PC-3 (cell line): ENCODE data around the gene EIF4E2. TPM values are rescaled to one million over a fixed set of nuclear protein-coding genes. Genes with fewer than 3 reads are reported as not detected.

Source experiments
- ATAC-seq: fragments of 200-7000 bp; cut with Tn5 transposase; 2 replicates; pipeline ENCODE4 v1.9.1; 2020; ENCODE audit warnings: mild to moderate bottlenecking, moderate library complexity
- Bru-seq: library from RNA; stranded (reverse); fragments of 400-500 nt; gene quantifications from one replicate; lab custom pipeline; 2021; lab: Mats Ljungman, UMichigan
- BruChase-seq, 2 experiments: library from RNA; stranded (reverse); fragments of 400-500 nt; gene quantifications; one replicate each; lab custom pipeline; 2021; lab: Mats Ljungman, UMichigan
- BruUV-seq: library from RNA; stranded (reverse); fragments of 400-500 nt; replicated peaks from 2 replicates; lab custom pipeline; 2021; lab: Mats Ljungman, UMichigan
- CTCF ChIA-PET: fragments of 300-600 bp; sonication (Branson Sonifier 250); formaldehyde crosslinking; loops from one replicate; lab custom pipeline; 2022; ENCODE audit warnings: antibody characterized with exemption; lab: Charles Lee
- POLR2A ChIA-PET: fragments of 300-600 bp; sonication (Branson Sonifier 250); formaldehyde crosslinking; loops from one replicate; lab custom pipeline; 2022; ENCODE audit warnings: antibody characterized with exemption; ENCODE audit not compliant: unreplicated experiment; lab: Charles Lee
- DNase-seq: peaks from one replicate; pipeline ENCODE4 v3.0.0-alpha.2; 2015
- H2AFZ ChIP-seq: fragments of 300-600 bp; sonication (generic); 2 replicates; pipeline ENCODE4 v1.6.0; 2016; ENCODE audit warnings: antibody characterized with exemption, low read length
- H3F3A ChIP-seq: fragments of 300-600 bp; sonication (generic); one replicate; pipeline ENCODE4 v1.6.0; 2017; ENCODE audit warnings: antibody characterized with exemption, low read length, control low read depth, mild to moderate bottlenecking; ENCODE audit not compliant: unreplicated experiment
- H3K27ac ChIP-seq: fragments of 300-600 bp; sonication (generic); 2 replicates; pipeline ENCODE4 v1.5.1; 2016; ENCODE audit warnings: mild to moderate bottlenecking, low read length
- H3K27me3 ChIP-seq: fragments of 300-600 bp; sonication (generic); 2 replicates; pipeline ENCODE4 v1.6.1; 2016; ENCODE audit warnings: low read length, mixed read lengths
- H3K36me3 ChIP-seq: fragments of 300-600 bp; sonication (generic); 2 replicates; pipeline ENCODE4 v1.6.1; 2016; ENCODE audit warnings: low read depth, mixed run types, low read length, mixed read lengths
- H3K4me1 ChIP-seq: fragments of 300-600 bp; sonication (generic); 2 replicates; pipeline ENCODE4 v1.5.1; 2016; ENCODE audit warnings: low read length; ENCODE audit not compliant: insufficient read depth
- H3K4me2 ChIP-seq: fragments of 300-600 bp; sonication (generic); 2 replicates; pipeline ENCODE4 v1.6.0; 2016; ENCODE audit warnings: low read length
- H3K4me3 ChIP-seq: fragments of 300-600 bp; sonication (generic); 2 replicates; pipeline ENCODE4 v1.5.1; 2016; ENCODE audit warnings: mild to moderate bottlenecking, low read length, mixed read lengths
- H3K79me2 ChIP-seq: fragments of 300-600 bp; sonication (generic); 2 replicates; pipeline ENCODE4 v1.6.1; 2017; ENCODE audit warnings: low read length, mixed read lengths
- H3K9ac ChIP-seq: fragments of 300-600 bp; sonication (generic); 2 replicates; pipeline ENCODE4 v1.6.0; 2016; ENCODE audit warnings: mild to moderate bottlenecking, low read length
- H3K9me2 ChIP-seq: fragments of 300-600 bp; sonication (generic); replicated peaks from 2 replicates; pipeline ENCODE4 v1.6.1; 2016; ENCODE audit warnings: mixed run types, low read length, mixed read lengths
- H3K9me3 ChIP-seq: fragments of 300-600 bp; sonication (generic); 2 replicates; pipeline ENCODE4 v1.6.1; 2016; ENCODE audit warnings: low read length, mixed read lengths
- H4K20me1 ChIP-seq: fragments of 300-600 bp; sonication (generic); 2 replicates; pipeline ENCODE4 v1.6.1; 2016; ENCODE audit warnings: low read length, mixed read lengths
- EZH2 ChIP-seq: fragments of 300-600 bp; sonication (generic); IDR thresholded peaks from one replicate; pipeline ENCODE4 v1.6.1; 2017; ENCODE audit warnings: antibody characterized with exemption, mild to moderate bottlenecking, low read length; ENCODE audit not compliant: unreplicated experiment
- EZH2phosphoT487 ChIP-seq: fragments of 300-600 bp; sonication (generic); IDR thresholded peaks from 2 replicates; pipeline ENCODE4 v1.6.1; 2018; ENCODE audit warnings: mild to moderate bottlenecking, antibody characterized with exemption, low read length, borderline replicate concordance
- intact Hi-C: fragments of 100-400 bp; cut with micrococcal nuclease; formaldehyde crosslinking; loops from 2 replicates; pipeline ENCODE4 v1.9.0; 2023
- long read RNA-seq: library from polyadenylated mRNA; unstranded; transcript quantifications from one replicate; pipeline ENCODE4 v2.0.0, GENCODE V29; 2021; ENCODE audit not compliant: unreplicated experiment
- total RNA-seq: library from RNA; depleted of rRNA; stranded (reverse); fragments of >200 nt; gene quantifications from 2 replicates; pipeline ENCODE4 v1.2.3, GENCODE V29; 2014; rRNA removed
- TF ChIP-seq, protein P1 (sequence below): fragments of 300-600 bp; sonication (generic); conservative IDR thresholded peaks from 2 replicates; pipeline ENCODE4 v1.5.1; 2017; ENCODE audit warnings: antibody characterized with exemption, low read depth, mild to moderate bottlenecking, low read length

The EIF4E2 gene, protein sequence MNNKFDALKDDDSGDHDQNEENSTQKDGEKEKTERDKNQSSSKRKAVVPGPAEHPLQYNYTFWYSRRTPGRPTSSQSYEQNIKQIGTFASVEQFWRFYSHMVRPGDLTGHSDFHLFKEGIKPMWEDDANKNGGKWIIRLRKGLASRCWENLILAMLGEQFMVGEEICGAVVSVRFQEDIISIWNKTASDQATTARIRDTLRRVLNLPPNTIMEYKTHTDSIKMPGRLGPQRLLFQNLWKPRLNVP
- total RNA-seq (53.9 and 55.1 TPM in 2 replicates), Bru-seq, nascent RNA (percentile 90 among the genes with signal in this experiment), BruChase-seq, experiment 1, labeled RNA remaining after a 6-hour chase (percentile 92 among the genes with signal in this experiment), BruChase-seq, experiment 2, labeled RNA remaining after a 2-hour chase (percentile 90 among the genes with signal in this experiment)
- long read RNA-seq, transcript EIF4E2-206 (6 exons, 1,014 nt), result minor isoform, 17 of 125 reads
- long read RNA-seq, transcript EIF4E2-201 (7 exons, 1,604 nt), result major isoform, 35 of 125 reads
- long read RNA-seq, transcript EIF4E2-207 (8 exons, 3,525 nt), result minor isoform, 9 of 125 reads
- long read RNA-seq, transcript EIF4E2-202 (7 exons, 3,448 nt), result minor isoform, 34 of 125 reads
- long read RNA-seq, partial matches to known transcripts, result 5 of 125 reads
- long read RNA-seq, other reads (novel, unspliced or antisense), result 24 of 125 reads

DNA sequence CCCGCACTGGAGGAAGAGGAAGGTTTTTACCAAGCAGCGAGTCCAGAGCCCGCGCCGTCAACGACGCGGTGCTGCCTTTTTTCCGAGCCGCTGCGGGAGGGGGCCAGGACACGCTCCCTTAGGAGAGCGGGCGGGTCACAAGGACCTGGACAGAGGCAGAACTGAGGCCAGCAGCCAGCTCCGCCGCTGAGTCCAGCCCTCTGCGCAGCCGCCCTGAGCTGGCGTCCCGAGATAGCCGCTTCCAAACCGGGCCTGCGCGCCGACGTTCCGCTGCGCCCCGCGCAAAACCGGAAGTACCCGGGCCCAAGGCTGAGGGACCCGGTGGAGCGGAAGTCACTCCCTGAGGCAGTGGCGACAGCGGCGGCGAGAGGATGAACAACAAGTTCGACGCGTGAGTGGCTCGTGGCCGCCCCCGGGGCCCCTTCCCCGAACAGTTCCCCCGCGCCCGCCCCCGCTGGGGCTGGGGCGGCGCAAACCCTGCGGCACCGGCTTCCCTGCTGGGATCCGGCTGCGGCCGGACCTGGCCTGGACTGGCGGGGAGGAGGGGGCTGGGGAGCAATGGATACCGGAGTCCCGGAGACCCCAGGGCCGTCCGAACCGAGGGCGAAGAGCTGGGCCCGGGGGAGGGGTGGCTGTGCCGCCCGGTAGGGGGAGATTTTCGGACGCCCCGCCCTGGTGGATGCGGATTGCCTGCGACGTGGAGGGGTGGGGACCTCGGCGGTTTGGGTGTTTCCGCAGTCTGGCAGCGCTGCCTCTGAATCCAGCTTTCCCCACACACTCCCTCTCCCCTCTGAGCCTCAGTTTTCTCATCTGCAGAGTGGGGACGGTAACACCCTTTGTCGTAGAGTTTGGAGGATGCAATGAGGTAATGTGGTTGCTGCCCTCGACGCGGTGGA lies at the start of gene EIF4E2, which contains the start of gene TIGD1:
EIF4E2 (plus strand) TSS at position 336 of the 896 bp plus-strand sequence; CDS start at position 372, 36 bp downstream.
TIGD1 (minus strand) TSS at position 204 of the 896 bp plus-strand sequence. CDS start 675 bp downstream, outside the sequence.
- H3K9me3 ChIP-seq, result no peaks in the 10 kb centered on the region
- no peaks in the 10 kb centered on the region for H3K27me3 ChIP-seq
- ATAC-seq, result peak; percentile 97
- ChIA-PET POLR2A (interaction anchor here (0.5 to 1.4 kb wide), 4 partner anchors 17 to 97 kb away, joined by 5 to 11 read pairs (median 8); no protein-coding TSS in a partner anchor), CTCF (interaction anchor here (0.6 to 1.0 kb wide), 2 partner anchors 61 to 173 kb away, joined by 3 read pairs; no protein-coding TSS in a partner anchor)
- TF ChIP-seq EZH2phosphoT487 (peak; percentile 55; the same call in 1 of the 2 replicates), EZH2 (no peak)
- TF ChIP-seq, protein P1, sequence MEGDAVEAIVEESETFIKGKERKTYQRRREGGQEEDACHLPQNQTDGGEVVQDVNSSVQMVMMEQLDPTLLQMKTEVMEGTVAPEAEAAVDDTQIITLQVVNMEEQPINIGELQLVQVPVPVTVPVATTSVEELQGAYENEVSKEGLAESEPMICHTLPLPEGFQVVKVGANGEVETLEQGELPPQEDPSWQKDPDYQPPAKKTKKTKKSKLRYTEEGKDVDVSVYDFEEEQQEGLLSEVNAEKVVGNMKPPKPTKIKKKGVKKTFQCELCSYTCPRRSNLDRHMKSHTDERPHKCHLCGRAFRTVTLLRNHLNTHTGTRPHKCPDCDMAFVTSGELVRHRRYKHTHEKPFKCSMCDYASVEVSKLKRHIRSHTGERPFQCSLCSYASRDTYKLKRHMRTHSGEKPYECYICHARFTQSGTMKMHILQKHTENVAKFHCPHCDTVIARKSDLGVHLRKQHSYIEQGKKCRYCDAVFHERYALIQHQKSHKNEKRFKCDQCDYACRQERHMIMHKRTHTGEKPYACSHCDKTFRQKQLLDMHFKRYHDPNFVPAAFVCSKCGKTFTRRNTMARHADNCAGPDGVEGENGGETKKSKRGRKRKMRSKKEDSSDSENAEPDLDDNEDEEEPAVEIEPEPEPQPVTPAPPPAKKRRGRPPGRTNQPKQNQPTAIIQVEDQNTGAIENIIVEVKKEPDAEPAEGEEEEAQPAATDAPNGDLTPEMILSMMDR, result no peak
- peaks cover 18% of the 10 kb centered on the region; the same call in 1 of the 2 replicates for H4K20me1 ChIP-seq
- H3K4me1 ChIP-seq, result peaks cover 7% of the 10 kb centered on the region
- H2AFZ ChIP-seq, result peak within 1 kb of the TSS; percentile 84
- no TSS peak for BruUV-seq
- DNase-seq, result peak; percentile 91
- H3F3A ChIP-seq, result no peaks in the 10 kb centered on the region
- H3K4me2 ChIP-seq, result peak within 1 kb of the TSS; percentile 100
- H3K9ac ChIP-seq, result peak within 1 kb of the TSS; percentile 97
- peaks cover 12% of the 10 kb centered on the region for H3K36me3 ChIP-seq
- H3K4me3 ChIP-seq, result peak within 1 kb of the TSS; percentile 89
- peaks cover 83% of the 10 kb centered on the region for H3K79me2 ChIP-seq
- intact Hi-C loops, result loop anchor here (2.0 kb wide), 1 partner anchor 38 kb away; no protein-coding TSS in a partner anchor
- no peaks in the 10 kb centered on the region for H3K9me2 ChIP-seq
- peak within 1 kb of the TSS; percentile 90 for H3K27ac ChIP-seq

DNA sequence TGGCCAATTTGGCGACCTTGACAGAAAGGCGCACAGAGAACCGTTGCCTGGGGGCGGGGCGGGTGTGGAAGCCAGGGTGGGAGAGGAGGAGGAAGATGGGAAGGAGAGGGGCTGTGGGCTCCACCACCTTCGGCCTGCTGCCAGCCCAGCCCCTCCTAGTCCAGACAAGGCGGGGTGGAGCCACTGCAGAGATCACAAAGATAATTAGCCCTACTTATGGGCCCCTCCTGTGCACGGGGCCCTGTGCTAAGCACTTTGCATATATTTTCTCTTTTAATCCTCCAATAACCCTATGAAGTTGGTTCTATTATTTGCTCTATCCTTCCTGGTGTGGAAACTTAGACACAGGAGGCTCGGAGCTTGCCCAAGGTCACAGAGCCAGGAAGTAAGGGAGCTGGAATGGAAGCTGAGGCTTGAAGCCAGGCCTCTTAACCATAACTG lies 49.1 kb upstream of the EIF4E2 start:
- no peak overlapping the region for H2AFZ ChIP-seq
- no peak for TF ChIP-seq EZH2
- TF ChIP-seq, protein P1, result no peak
- TF ChIP-seq EZH2phosphoT487, result no peak
- no peak overlapping the region for H3K4me2 ChIP-seq
- H3K36me3 ChIP-seq, result no peaks in the 10 kb centered on the region
- no peaks in the 10 kb centered on the region for H3K9me3 ChIP-seq
- ChIA-PET POLR2A (no interaction called here), CTCF (no interaction called here)
- ATAC-seq (no peak), DNase-seq (no peak)
- no peak overlapping the region for H3K9ac ChIP-seq
- no peaks in the 10 kb centered on the region for H3K4me1 ChIP-seq
- intact Hi-C loops, result no loop called here
- H3K4me3 ChIP-seq, result no peak overlapping the region
- no TSS peak for BruUV-seq
- peaks cover 23% of the 10 kb centered on the region for H3K27me3 ChIP-seq
- H3K9me2 ChIP-seq, result no peaks in the 10 kb centered on the region
- H3K79me2 ChIP-seq, result no peaks in the 10 kb centered on the region
- H4K20me1 ChIP-seq, result no peaks in the 10 kb centered on the region
- no peak overlapping the region for H3K27ac ChIP-seq
- no peaks in the 10 kb centered on the region for H3F3A ChIP-seq
